ENCODE results near the gene LSP1. TPM values are rescaled to one million over a fixed set of nuclear protein-coding genes. Genes with fewer than 3 reads are reported as not detected.

The LSP1 gene
- polyA plus RNA-seq, 3 donors from 2014 or later: 437 to 767 (median 593) TPM

DNA sequence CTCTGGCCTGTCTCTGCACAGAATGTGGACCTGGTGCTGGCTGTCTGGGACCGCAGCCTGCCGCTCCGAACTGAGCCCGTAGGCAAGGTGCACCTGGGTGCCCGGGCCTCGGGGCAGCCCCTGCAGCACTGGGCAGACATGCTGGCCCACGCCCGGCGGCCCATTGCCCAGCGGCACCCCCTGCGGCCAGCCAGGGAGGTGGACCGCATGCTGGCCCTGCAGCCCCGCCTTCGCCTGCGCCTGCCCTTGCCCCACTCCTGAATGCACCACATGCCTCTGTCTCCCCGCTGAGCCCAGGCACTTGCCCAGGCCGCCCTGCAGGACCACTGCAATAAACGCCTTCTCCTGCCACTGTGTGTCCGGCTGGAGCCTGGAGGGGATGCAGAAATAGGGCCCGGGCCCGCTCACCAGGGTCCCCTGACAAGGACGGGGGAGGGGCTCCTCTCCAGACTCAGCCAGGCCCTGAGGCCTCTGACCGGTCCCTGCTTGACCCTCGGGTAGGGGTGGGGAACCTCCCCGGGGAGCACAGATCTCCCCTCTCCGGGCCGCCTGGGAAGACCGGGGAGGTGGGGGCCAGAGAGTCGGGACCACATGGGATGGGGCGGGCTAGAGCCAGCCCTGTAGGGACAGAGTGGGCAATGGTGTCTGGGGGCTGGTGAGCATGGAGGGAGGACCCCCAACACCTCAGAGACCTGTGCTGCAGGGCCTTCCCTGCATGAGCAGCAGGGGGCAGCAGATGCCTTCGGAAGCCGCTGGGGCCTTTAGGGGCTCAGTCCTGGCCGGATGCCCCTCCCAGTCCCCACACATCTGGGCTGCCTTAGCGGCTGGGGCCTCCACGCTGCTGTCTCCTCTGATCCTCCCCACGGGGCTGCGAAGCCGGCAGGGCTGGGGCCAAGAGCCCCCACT lies 15.5 kb upstream of the LSP1 start:
- peaks cover 7 to 14% of the 10 kb centered on the region in 2 donors for H3K4me1 Mint-ChIP-seq

DNA sequence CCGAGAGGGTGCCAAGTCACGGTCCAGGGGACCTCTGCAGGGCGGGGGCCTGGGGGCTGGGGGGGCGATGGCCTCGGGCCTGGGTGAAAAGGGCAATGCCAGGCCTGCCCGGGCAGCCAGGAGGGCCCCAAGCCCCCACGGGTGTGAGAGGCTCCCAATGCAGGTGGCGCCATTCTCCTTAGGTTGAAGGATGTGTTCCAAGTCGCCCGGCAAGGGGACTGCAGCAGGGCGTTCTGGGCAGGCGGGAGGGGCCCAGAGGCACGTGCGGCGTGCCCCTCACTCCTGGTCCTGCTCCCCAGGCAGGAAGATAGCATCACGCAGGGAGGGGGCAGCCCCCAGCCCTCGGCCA lies 14.8 kb upstream of the LSP1 start:
- peaks cover 0 to 3% (median 2%) of the 10 kb centered on the region in 3 donors for H3K27me3 Mint-ChIP-seq (ENCODE audit: low read depth in 3 of 3)
- no peak for DNase-seq
- H3K9me3 Mint-ChIP-seq: no peaks in the 10 kb centered on the region
- peaks cover 7 to 16% of the 10 kb centered on the region in 2 donors for H3K4me1 Mint-ChIP-seq
- H3K4me3 Mint-ChIP-seq: no peak overlapping the region
- no peaks in the 10 kb centered on the region for H3K36me3 Mint-ChIP-seq
- no peak overlapping the region for H3K27ac Mint-ChIP-seq

More for the DNA sequence above, 15.5 kb upstream of the LSP1 start:
- H3K27ac Mint-ChIP-seq: no peak overlapping the region
- peaks cover 0 to 3% (median 2%) of the 10 kb centered on the region in 3 donors for H3K27me3 Mint-ChIP-seq (ENCODE audit: low read depth in 3 of 3)
- no peaks in the 10 kb centered on the region for H3K9me3 Mint-ChIP-seq
- H3K4me3 Mint-ChIP-seq: no peak overlapping the region
- DNase-seq: peak; percentile 74 to 82 (median 80)
- H3K36me3 Mint-ChIP-seq: no peaks in the 10 kb centered on the region

- DNase-seq: no peak
- H3K4me1 Mint-ChIP-seq: peaks cover 12 to 20% of the 10 kb centered on the region in 2 donors
- H3K9me3 Mint-ChIP-seq: no peaks in the 10 kb centered on the region
- H3K27ac Mint-ChIP-seq: peak within 1 kb of the TSS in 4 of 6 donors; percentile 60 to 87 (median 80)
- no peaks in the 10 kb centered on the region for H3K36me3 Mint-ChIP-seq
- peak within 1 kb of the TSS; percentile 18 to 75 (median 66) for H3K4me3 Mint-ChIP-seq
- H3K27me3 Mint-ChIP-seq (ENCODE audit: low read depth in 3 of 3): peaks cover 0 to 3% (median 2%) of the 10 kb centered on the region in 3 donors
Measured at GRCh38 chr11:1838426-1839144, 14.3 kb upstream of the LSP1 start, which contains the start of gene TNNI2. Gene TNNI2 (plus strand): TSS chr11:1838981. CDS start chr11:1839697, 716 bp downstream.

GRCh38 chr11:1839204-1839923 lies 13.5 kb upstream of the LSP1 start:
- peaks cover 20 to 28% of the 10 kb centered on the region in 2 donors for H3K4me1 Mint-ChIP-seq
- no peaks in the 10 kb centered on the region for H3K36me3 Mint-ChIP-seq
- peak overlapping the region in 4 of 6 donors; percentile 60 to 87 (median 80) for H3K27ac Mint-ChIP-seq
- H3K27me3 Mint-ChIP-seq (ENCODE audit: low read depth in 3 of 3): peaks cover 0 to 6% (median 2%) of the 10 kb centered on the region in 3 donors
- peak overlapping the region; percentile 18 to 75 (median 66) for H3K4me3 Mint-ChIP-seq
- DNase-seq: no peak
- no peaks in the 10 kb centered on the region for H3K9me3 Mint-ChIP-seq

DNA sequence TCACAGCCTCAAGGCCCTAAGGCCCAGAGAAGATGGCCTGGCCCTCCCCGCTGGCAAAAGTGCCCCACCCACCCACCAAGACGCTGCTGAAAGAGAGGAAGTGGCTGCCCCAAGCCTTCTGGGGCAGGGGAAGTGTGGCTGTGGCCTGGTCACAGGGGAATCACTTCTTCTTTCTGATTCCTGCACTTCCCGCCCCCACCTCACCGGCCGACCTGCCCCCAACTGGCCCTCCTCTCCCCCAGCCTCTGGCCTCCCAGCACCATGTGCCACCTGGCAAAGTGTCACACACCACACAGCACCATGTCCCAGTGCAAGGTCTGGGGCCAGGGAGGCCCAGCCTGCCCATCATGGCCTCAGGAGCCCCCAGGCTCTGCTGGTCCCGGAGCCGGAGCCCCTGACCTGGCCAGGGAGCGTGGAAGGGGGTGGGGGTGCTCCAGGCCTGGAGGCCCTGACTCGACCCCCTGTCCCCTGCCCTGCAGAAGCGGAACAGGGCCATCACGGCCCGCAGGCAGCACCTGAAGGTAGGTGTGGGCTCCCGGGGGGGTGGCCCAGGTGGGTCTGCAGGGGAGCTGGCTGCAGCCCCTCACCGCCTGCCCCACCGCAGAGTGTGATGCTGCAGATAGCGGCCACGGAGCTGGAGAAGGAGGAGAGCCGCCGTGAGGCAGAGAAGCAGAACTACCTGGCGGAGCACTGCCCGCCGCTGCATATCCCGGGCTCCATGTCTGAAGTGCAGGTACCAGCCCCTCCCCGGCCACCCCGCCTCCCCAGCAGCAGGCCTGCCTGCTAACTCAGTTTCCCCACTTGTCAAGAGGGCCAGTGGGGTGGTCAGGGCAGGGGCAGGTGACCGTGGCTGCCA lies 12.7 kb upstream of the LSP1 start:
- Mint-ChIP-seq H3K9me3 (no peaks in the 10 kb centered on the region), H3K36me3 (no peaks in the 10 kb centered on the region), H3K27me3 (ENCODE audit: low read depth in 3 of 3) (peaks cover 2 to 6% (median 4%) of the 10 kb centered on the region in 3 donors), H3K27ac (peak overlapping the region in 4 of 6 donors; percentile 60 to 87 (median 80)), H3K4me3 (peak overlapping the region; percentile 18 to 75 (median 66)), H3K4me1 (peaks cover 27 to 35% of the 10 kb centered on the region in 2 donors)
- DNase-seq: peak; percentile 52 to 59 (median 59)

DNA sequence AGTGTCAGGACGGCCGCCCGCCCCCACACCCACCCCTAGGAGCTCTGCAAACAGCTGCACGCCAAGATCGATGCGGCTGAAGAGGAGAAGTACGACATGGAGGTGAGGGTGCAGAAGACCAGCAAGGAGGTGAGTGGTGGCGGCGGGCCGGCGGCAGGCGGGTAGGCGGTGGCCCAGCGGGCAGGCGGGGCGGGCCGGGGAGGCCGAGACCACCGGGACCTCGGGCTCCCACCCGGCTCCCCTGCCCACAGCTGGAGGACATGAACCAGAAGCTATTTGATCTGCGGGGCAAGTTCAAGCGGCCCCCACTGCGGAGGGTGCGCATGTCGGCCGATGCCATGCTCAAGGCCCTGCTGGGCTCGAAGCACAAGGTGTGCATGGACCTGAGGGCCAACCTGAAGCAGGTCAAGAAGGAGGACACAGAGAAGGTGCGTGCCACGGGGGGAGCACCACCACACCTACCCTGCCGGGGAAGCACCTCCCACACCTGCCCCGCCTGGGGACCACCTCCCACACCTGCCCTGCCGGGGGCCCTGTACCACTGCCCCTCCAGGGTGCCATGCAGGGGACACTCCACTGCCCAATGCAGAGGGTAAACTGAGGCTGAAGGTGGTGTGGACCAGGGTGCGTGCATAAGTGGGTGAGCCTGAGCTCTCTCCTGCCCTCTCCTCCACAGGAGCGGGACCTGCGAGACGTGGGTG lies 12.0 kb upstream of the LSP1 start:
- Mint-ChIP-seq H3K36me3 (no peaks in the 10 kb centered on the region), H3K4me3 (no peak overlapping the region), H3K9me3 (no peaks in the 10 kb centered on the region), H3K27me3 (ENCODE audit: low read depth in 3 of 3) (peaks cover 2 to 6% (median 4%) of the 10 kb centered on the region in 3 donors), H3K4me1 (peaks cover 34 to 43% of the 10 kb centered on the region in 2 donors), H3K27ac (no peak overlapping the region)
- no peak for DNase-seq

GRCh38 chr11:1841511-1842148 lies 11.3 kb upstream of the LSP1 start:
- H3K9me3 Mint-ChIP-seq: no peaks in the 10 kb centered on the region
- no peak overlapping the region for H3K4me3 Mint-ChIP-seq
- peaks cover 2 to 6% (median 4%) of the 10 kb centered on the region in 3 donors for H3K27me3 Mint-ChIP-seq (ENCODE audit: low read depth in 3 of 3)
- H3K27ac Mint-ChIP-seq: no peak overlapping the region
- no peaks in the 10 kb centered on the region for H3K36me3 Mint-ChIP-seq
- no peak for DNase-seq
- peaks cover 34 to 44% of the 10 kb centered on the region in 2 donors for H3K4me1 Mint-ChIP-seq

DNA sequence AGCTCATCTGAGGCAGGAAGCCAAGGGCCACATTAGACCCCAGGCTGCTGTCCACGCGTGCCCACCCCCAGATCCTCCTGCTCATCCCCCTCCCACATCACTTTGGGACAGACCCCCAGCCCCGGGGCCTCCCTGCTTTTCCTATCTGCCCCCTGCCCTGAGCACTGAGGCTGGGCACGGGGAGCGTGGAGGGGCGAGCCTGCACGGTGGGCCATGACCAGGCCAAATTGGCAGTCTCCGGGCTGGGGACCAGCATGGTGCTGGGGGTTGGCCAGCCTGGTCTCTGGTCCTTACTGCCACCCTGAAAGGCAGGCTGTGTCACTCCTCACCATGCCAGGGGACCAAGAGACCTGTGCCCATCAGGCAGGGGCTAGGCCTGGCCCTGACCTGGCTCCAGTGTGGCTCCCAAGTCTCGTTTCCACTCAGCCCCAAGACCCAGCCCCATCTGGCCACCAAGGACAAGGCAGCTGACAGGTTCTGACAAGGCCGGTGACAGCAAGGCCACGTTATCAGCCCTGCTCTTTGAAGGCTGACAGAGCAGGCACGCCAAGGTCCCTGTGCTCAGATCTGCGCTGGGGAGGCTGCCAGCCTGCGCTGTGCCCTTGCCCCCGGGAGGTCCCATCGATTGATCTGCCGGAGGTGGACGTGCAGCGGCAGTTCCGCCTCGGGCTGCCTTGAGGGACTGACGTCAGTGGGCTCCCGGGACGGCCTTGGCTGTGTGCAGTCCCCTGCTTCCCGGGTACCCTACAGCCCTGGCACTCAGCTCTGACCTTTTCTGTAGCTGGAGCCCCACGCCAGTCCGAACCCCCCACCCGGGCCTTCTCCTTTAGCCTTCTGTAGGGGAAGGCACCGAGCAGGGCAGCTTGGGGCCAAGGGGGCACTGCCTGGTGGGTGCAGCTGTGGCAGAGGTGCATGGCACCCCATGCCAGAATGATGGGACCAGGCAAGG lies 10.5 kb upstream of the LSP1 start:
- Mint-ChIP-seq H3K4me1 (peaks cover 34 to 47% of the 10 kb centered on the region in 2 donors), H3K9me3 (no peaks in the 10 kb centered on the region), H3K27ac (no peak overlapping the region), H3K4me3 (no peak overlapping the region), H3K36me3 (no peaks in the 10 kb centered on the region), H3K27me3 (ENCODE audit: low read depth in 3 of 3) (peaks cover 2 to 6% (median 5%) of the 10 kb centered on the region in 3 donors)
- no peak for DNase-seq

DNA sequence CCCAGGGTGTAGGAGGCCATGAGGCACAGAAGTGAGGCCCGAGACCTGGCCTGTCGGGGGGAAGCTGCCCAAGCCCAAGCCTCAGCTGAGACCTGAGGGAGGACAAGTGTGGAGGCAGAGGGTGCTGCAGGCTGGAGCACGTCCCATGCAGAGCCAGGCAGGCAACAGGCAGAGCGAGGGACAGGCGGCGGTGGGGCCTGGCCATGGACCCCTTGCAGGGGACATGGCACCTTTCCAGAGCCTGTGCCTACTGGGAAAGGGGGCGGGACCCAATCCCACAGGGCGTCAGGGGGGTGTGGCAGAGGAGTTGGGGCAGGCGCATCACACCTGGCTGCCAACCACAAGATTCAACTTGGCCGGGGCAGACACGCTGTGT lies 9.8 kb upstream of the LSP1 start:
- Mint-ChIP-seq H3K36me3 (no peaks in the 10 kb centered on the region), H3K9me3 (no peaks in the 10 kb centered on the region)

GRCh38 chr11:1843796-1844195 lies 9.1 kb upstream of the LSP1 start:
- no peak for DNase-seq
- Mint-ChIP-seq H3K27me3 (ENCODE audit: low read depth in 3 of 3) (peaks cover 2 to 7% (median 6%) of the 10 kb centered on the region in 3 donors), H3K27ac (peak overlapping the region in 4 of 6 donors; percentile 49 to 95 (median 90)), H3K9me3 (no peaks in the 10 kb centered on the region), H3K4me3 (peak overlapping the region; percentile 48 to 67 (median 61)), H3K4me1 (peaks cover 36 to 56% of the 10 kb centered on the region in 2 donors), H3K36me3 (no peaks in the 10 kb centered on the region)

More for the DNA sequence above, 9.8 kb upstream of the LSP1 start:
- Mint-ChIP-seq H3K27ac (peak overlapping the region in 2 of 6 donors; percentile 83 to 95), H3K4me1 (peaks cover 34 to 49% of the 10 kb centered on the region in 2 donors), H3K4me3 (peak overlapping the region in 4 of 5 donors; percentile 8 to 67 (median 62)), H3K27me3 (ENCODE audit: low read depth in 3 of 3) (peaks cover 2 to 7% (median 6%) of the 10 kb centered on the region in 3 donors)
- no peak for DNase-seq

Data from immature natural killer cell (primary cell).